Measurements from ENCODE around the gene MYADML2. TPM values are rescaled to one million over a fixed set of nuclear protein-coding genes. Genes with fewer than 3 reads are reported as not detected.

MYADML2 gene
- total and polyA plus RNA-seq, 10 of the 15 experiments (the other 5 are each of a cell fraction or from before 2014, with no cell fraction given) = not detected

- intact Hi-C loops (cut with micrococcal nuclease; ENCODE audit: unreplicated experiment) (no loop called here), in situ Hi-C loops (cut with MboI) (no loop called here)
- DNase-seq (ENCODE audit: low read depth, low spot score) = no peak
- WGBS (ENCODE audit: insufficient coverage, insufficient replicate concordance, low lambda C conversion rate, missing lambda C conversion rate) = 86% methylated on average over 8 of the region's 9 CpGs
- no peak overlapping the region for H3K9ac ChIP-seq (ENCODE audit: control insufficient read depth, insufficient read depth, low read length)
- no TSS peak for BruUV-seq (replicated peaks)
- peaks cover 5% of the 10 kb centered on the region for H3K4me1 ChIP-seq (ENCODE audit: control insufficient read depth, insufficient read depth, low read length)
- H3K27ac ChIP-seq (ENCODE audit: control insufficient read depth, insufficient read depth) = no peak overlapping the region
- H3K4me2 ChIP-seq (ENCODE audit: control insufficient read depth, insufficient read depth) = no peak overlapping the region
- no peak overlapping the region for H2AFZ ChIP-seq (ENCODE audit: control insufficient read depth, low read depth, low read length)
- RAD21 ChIA-PET (ENCODE audit: unreplicated experiment) = no interaction called here
- no peak for ATAC-seq
- SMC1A ChIA-PET (ENCODE audit: uncharacterized antibody, unreplicated experiment) = no interaction called here
- no peaks in the 10 kb centered on the region for H4K20me1 ChIP-seq (ENCODE audit: control insufficient read depth, insufficient read depth)
- H3K27me3 ChIP-seq (replicated peaks in 1 of 2; ENCODE audit: control insufficient read depth in 2 of 2, insufficient read depth in 2 of 2, low read length in 1 of 2) = no peaks in the 10 kb centered on the region; a peak in 1 of 4 replicates
- FAIRE-seq = no peak
- CTCF ChIA-PET = no interaction called here
- no peak overlapping the region for H3K4me3 ChIP-seq
- H3K9me3 ChIP-seq (replicated peaks; ENCODE audit: control insufficient read depth, insufficient read depth, low read length) = no peaks in the 10 kb centered on the region
- TF ChIP-seq IRF5 (IDR thresholded peaks at IDR 0.05; ENCODE audit: borderline replicate concordance) (no peak), LARP7 (IDR thresholded peaks at IDR 0.05) (no peak), HCFC1 (IDR thresholded peaks at IDR 0.05; ENCODE audit: low read length) (no peak), RELA (IDR thresholded peaks at IDR 0.05; ENCODE audit: borderline replicate concordance, partially characterized antibody) (no peak)
- H3K79me2 ChIP-seq (ENCODE audit: control insufficient read depth, insufficient read depth, low read length) = peaks cover 3% of the 10 kb centered on the region
- H3K36me3 ChIP-seq (ENCODE audit: control insufficient read depth in 2 of 2, insufficient read depth in 2 of 2, low read length in 1 of 2) = peaks cover 3 to 14% of the 10 kb centered on the region in 2 experiments; a peak in 3 of 4 replicates
- POLR2A ChIA-PET = no interaction called here
Observed at GRCh38 chr17:81898885-81899284, 48.1 kb downstream of the MYADML2 start.

- TSS peak; percentile 10 for BruUV-seq (replicated peaks)
- H3K36me3 ChIP-seq (ENCODE audit: control insufficient read depth in 2 of 2, insufficient read depth in 2 of 2, low read length in 1 of 2) = peaks cover 3 to 14% of the 10 kb centered on the region in 2 experiments; a peak in 3 of 4 replicates
- no peak overlapping the region for H3K9ac ChIP-seq (ENCODE audit: control insufficient read depth, insufficient read depth, low read length)
- H3K4me2 ChIP-seq (ENCODE audit: control insufficient read depth, insufficient read depth) = no peak overlapping the region
- H3K27me3 ChIP-seq (replicated peaks in 1 of 2; ENCODE audit: control insufficient read depth in 2 of 2, insufficient read depth in 2 of 2, low read length in 1 of 2) = no peaks in the 10 kb centered on the region; a peak in 1 of 4 replicates
- H2AFZ ChIP-seq (ENCODE audit: control insufficient read depth, low read depth, low read length) = no peak overlapping the region
- FAIRE-seq (no peak), DNase-seq (ENCODE audit: low read depth, low spot score) (no peak), ATAC-seq (no peak)
- no peaks in the 10 kb centered on the region for H4K20me1 ChIP-seq (ENCODE audit: control insufficient read depth, insufficient read depth)
- peaks cover 7% of the 10 kb centered on the region for H3K79me2 ChIP-seq (ENCODE audit: control insufficient read depth, insufficient read depth, low read length)
- 94% methylated on average over 19 of the region's 19 CpGs for WGBS (ENCODE audit: insufficient coverage, insufficient replicate concordance, low lambda C conversion rate, missing lambda C conversion rate)
- H3K4me3 ChIP-seq = no peak overlapping the region
- SMC1A ChIA-PET (ENCODE audit: uncharacterized antibody, unreplicated experiment) = no interaction called here
- in situ Hi-C loops (cut with MboI) = no loop called here
- H3K4me1 ChIP-seq (ENCODE audit: control insufficient read depth, insufficient read depth, low read length) = peaks cover 11% of the 10 kb centered on the region
- intact Hi-C loops (cut with micrococcal nuclease; ENCODE audit: unreplicated experiment) = no loop called here
- RAD21 ChIA-PET (ENCODE audit: unreplicated experiment) = no interaction called here
- CTCF ChIA-PET = no interaction called here
- H3K27ac ChIP-seq (ENCODE audit: control insufficient read depth, insufficient read depth) = no peak overlapping the region
- H3K9me3 ChIP-seq (replicated peaks; ENCODE audit: control insufficient read depth, insufficient read depth, low read length) = no peaks in the 10 kb centered on the region
- POLR2A ChIA-PET = no interaction called here
- TF ChIP-seq IKZF2 (IDR thresholded peaks at IDR 0.05) = no peak
- TF ChIP-seq PBX3 (IDR thresholded peaks at IDR 0.05; ENCODE audit: insufficient replicate concordance, low read depth, low read length) = no peak
- TF ChIP-seq SKIL (IDR thresholded peaks at IDR 0.05; ENCODE audit: low read depth, poor library complexity, severe bottlenecking) = no peak
- TF ChIP-seq ESRRA (IDR thresholded peaks at IDR 0.05; ENCODE audit: low read length) = no peak
- TF ChIP-seq SMARCA5 (IDR thresholded peaks at IDR 0.05) = no peak
- TF ChIP-seq KLF5 (IDR thresholded peaks at IDR 0.05; ENCODE audit: partially characterized antibody) = no peak
- TF ChIP-seq RUNX3 (IDR thresholded peaks at IDR 0.05; ENCODE audit: low read length) = no peak
- no peak for TF ChIP-seq GATAD2B (conservative IDR thresholded peaks at IDR 0.05; ENCODE audit: low read depth)
- no peak for TF ChIP-seq ZNF207 (IDR thresholded peaks at IDR 0.05; ENCODE audit: borderline replicate concordance)
- no peak for TF ChIP-seq IKZF1 (conservative IDR thresholded peaks at IDR 0.05)
Observed at GRCh38 chr17:81898029-81898866, 48.8 kb downstream of the MYADML2 start.

Measured in GM12878 (cell line).